Measurements from ENCODE around the gene TBC1D1. TPM values are rescaled to one million over a fixed set of nuclear protein-coding genes. Genes with fewer than 3 reads are reported as not detected.

TBC1D1 gene
- polyA plus RNA-seq, 6 donors from 2014 or later = 44.3 to 89.6 (median 62.5) TPM

- ATAC-seq (ENCODE audit: low read depth in 2 of 2) (no peak), DNase-seq (no peak)
- Mint-ChIP-seq H3K4me1 (no peaks in the 10 kb centered on the region), H3K27me3 (no peaks in the 10 kb centered on the region), H3K4me3 (no peak overlapping the region), H3K27ac (peak overlapping the region in 3 of 6 donors; percentile 9 to 93 (median 88)), H3K9me3 (no peaks in the 10 kb centered on the region), H3K36me3 (peaks cover 36 to 45% of the 10 kb centered on the region in 2 donors)
Measured at GRCh38 chr4:38099908-38100407, 209.1 kb downstream of the TBC1D1 start.

- H3K4me3 Mint-ChIP-seq = no peak overlapping the region
- H3K4me1 Mint-ChIP-seq = no peaks in the 10 kb centered on the region
- DNase-seq = no peak
- no peaks in the 10 kb centered on the region for H3K27me3 Mint-ChIP-seq
- H3K27ac Mint-ChIP-seq = peak overlapping the region in 3 of 6 donors; percentile 42 to 93 (median 49)
- ATAC-seq (ENCODE audit: low read depth in 2 of 2) = no peak
- H3K36me3 Mint-ChIP-seq = peaks cover 40% of the 10 kb centered on the region in 2 donors
- H3K9me3 Mint-ChIP-seq = no peaks in the 10 kb centered on the region
Measured at GRCh38 chr4:38100474-38101255, 209.8 kb downstream of the TBC1D1 start.

- H3K4me1 Mint-ChIP-seq = no peaks in the 10 kb centered on the region
- no peak overlapping the region for H3K4me3 Mint-ChIP-seq
- peak overlapping the region in 1 of 6 donors; percentile 19 for H3K27ac Mint-ChIP-seq
- DNase-seq (no peak), ATAC-seq (ENCODE audit: low read depth in 2 of 2) (no peak)
- H3K27me3 Mint-ChIP-seq = no peaks in the 10 kb centered on the region
- no peaks in the 10 kb centered on the region for H3K9me3 Mint-ChIP-seq
- H3K36me3 Mint-ChIP-seq = peaks cover 32 to 39% of the 10 kb centered on the region in 2 donors
Measured at GRCh38 chr4:38101563-38101962, 210.7 kb downstream of the TBC1D1 start.

GRCh38 chr4:38102957-38103588, 212.2 kb downstream of the TBC1D1 start:
- peaks cover 0 to 5% (median 0%) of the 10 kb centered on the region in 3 donors for H3K4me1 Mint-ChIP-seq
- H3K27me3 Mint-ChIP-seq = no peaks in the 10 kb centered on the region
- no peak overlapping the region for H3K27ac Mint-ChIP-seq
- DNase-seq (no peak), ATAC-seq (ENCODE audit: low read depth in 2 of 2) (no peak)
- no peaks in the 10 kb centered on the region for H3K9me3 Mint-ChIP-seq
- peaks cover 33 to 52% of the 10 kb centered on the region in 2 donors for H3K36me3 Mint-ChIP-seq
- H3K4me3 Mint-ChIP-seq = no peak overlapping the region

GRCh38 chr4:38105475-38106220, 214.8 kb downstream of the TBC1D1 start:
- H3K36me3 Mint-ChIP-seq = peaks cover 35 to 63% of the 10 kb centered on the region in 2 donors
- no peaks in the 10 kb centered on the region for H3K27me3 Mint-ChIP-seq
- no peaks in the 10 kb centered on the region for H3K9me3 Mint-ChIP-seq
- no peak for DNase-seq
- no peak overlapping the region for H3K27ac Mint-ChIP-seq
- H3K4me3 Mint-ChIP-seq = no peak overlapping the region
- ATAC-seq (ENCODE audit: low read depth in 2 of 2) = no peak
- peaks cover 0 to 5% (median 0%) of the 10 kb centered on the region in 3 donors for H3K4me1 Mint-ChIP-seq

- ATAC-seq (ENCODE audit: low read depth in 2 of 2) (no peak), DNase-seq (no peak)
- Mint-ChIP-seq H3K27me3 (no peaks in the 10 kb centered on the region), H3K27ac (peak overlapping the region in 1 of 6 donors; percentile 72), H3K4me1 (peaks cover 0 to 5% (median 0%) of the 10 kb centered on the region in 3 donors), H3K36me3 (peaks cover 34 to 63% of the 10 kb centered on the region in 2 donors), H3K4me3 (no peak overlapping the region), H3K9me3 (no peaks in the 10 kb centered on the region)
Measured at GRCh38 chr4:38106311-38106710, 215.4 kb downstream of the TBC1D1 start.

GRCh38 chr4:38106886-38107514, 216.1 kb downstream of the TBC1D1 start:
- no peak for ATAC-seq (ENCODE audit: low read depth in 2 of 2)
- H3K4me1 Mint-ChIP-seq = peaks cover 0 to 5% (median 0%) of the 10 kb centered on the region in 3 donors
- no peaks in the 10 kb centered on the region for H3K27me3 Mint-ChIP-seq
- peak overlapping the region in 4 of 6 donors; percentile 28 to 84 (median 68) for H3K27ac Mint-ChIP-seq
- DNase-seq = no peak
- peaks cover 28 to 57% of the 10 kb centered on the region in 2 donors for H3K36me3 Mint-ChIP-seq
- no peaks in the 10 kb centered on the region for H3K9me3 Mint-ChIP-seq
- no peak overlapping the region for H3K4me3 Mint-ChIP-seq

GRCh38 chr4:38107818-38108217, 216.9 kb downstream of the TBC1D1 start:
- peak overlapping the region in 3 of 6 donors; percentile 10 to 82 (median 73) for H3K27ac Mint-ChIP-seq
- H3K36me3 Mint-ChIP-seq = peaks cover 28 to 51% of the 10 kb centered on the region in 2 donors
- no peak for DNase-seq
- ATAC-seq (ENCODE audit: low read depth in 2 of 2) = no peak
- no peak overlapping the region for H3K4me3 Mint-ChIP-seq
- no peaks in the 10 kb centered on the region for H3K27me3 Mint-ChIP-seq
- H3K4me1 Mint-ChIP-seq = peaks cover 0 to 5% (median 2%) of the 10 kb centered on the region in 3 donors
- H3K9me3 Mint-ChIP-seq = no peaks in the 10 kb centered on the region

GRCh38 chr4:38109370-38109769, 218.5 kb downstream of the TBC1D1 start:
- peaks cover 0 to 2% (median 0%) of the 10 kb centered on the region in 7 donors for H3K9me3 Mint-ChIP-seq
- no peak overlapping the region for H3K4me3 Mint-ChIP-seq
- H3K27ac Mint-ChIP-seq = peak overlapping the region in 2 of 6 donors; percentile 42 to 65
- peaks cover 21 to 64% of the 10 kb centered on the region in 2 donors for H3K36me3 Mint-ChIP-seq
- no peaks in the 10 kb centered on the region for H3K27me3 Mint-ChIP-seq
- H3K4me1 Mint-ChIP-seq = peaks cover 0 to 8% (median 6%) of the 10 kb centered on the region in 3 donors
- ATAC-seq (ENCODE audit: low read depth in 2 of 2) = no peak
- no peak for DNase-seq

GRCh38 chr4:38109896-38110295, 219.0 kb downstream of the TBC1D1 start:
- DNase-seq = no peak
- ATAC-seq (ENCODE audit: low read depth in 2 of 2) = no peak
- Mint-ChIP-seq H3K27me3 (no peaks in the 10 kb centered on the region), H3K4me3 (no peak overlapping the region), H3K27ac (peak overlapping the region in 3 of 6 donors; percentile 42 to 65 (median 42)), H3K4me1 (peaks cover 0 to 11% (median 6%) of the 10 kb centered on the region in 3 donors), H3K9me3 (peaks cover 0 to 2% (median 0%) of the 10 kb centered on the region in 7 donors), H3K36me3 (peaks cover 21 to 67% of the 10 kb centered on the region in 2 donors)

GRCh38 chr4:38111024-38111423, 220.1 kb downstream of the TBC1D1 start:
- no peak for ATAC-seq (ENCODE audit: low read depth in 2 of 2)
- H3K27ac Mint-ChIP-seq = peak overlapping the region in 2 of 6 donors; percentile 41 to 45
- peaks cover 0 to 2% (median 0%) of the 10 kb centered on the region in 7 donors for H3K9me3 Mint-ChIP-seq
- DNase-seq = no peak
- no peak overlapping the region for H3K4me3 Mint-ChIP-seq
- no peaks in the 10 kb centered on the region for H3K27me3 Mint-ChIP-seq
- H3K4me1 Mint-ChIP-seq = peaks cover under 1 to 12% (median 6%) of the 10 kb centered on the region in 3 donors
- peaks cover 27 to 59% of the 10 kb centered on the region in 2 donors for H3K36me3 Mint-ChIP-seq

GRCh38 chr4:38111717-38112116, 220.8 kb downstream of the TBC1D1 start:
- Mint-ChIP-seq H3K36me3 (peaks cover 31 to 66% of the 10 kb centered on the region in 2 donors), H3K27me3 (no peaks in the 10 kb centered on the region), H3K9me3 (peaks cover 0 to 2% (median 0%) of the 10 kb centered on the region in 7 donors), H3K4me3 (no peak overlapping the region), H3K4me1 (peaks cover 5 to 12% (median 6%) of the 10 kb centered on the region in 3 donors), H3K27ac (peak overlapping the region in 2 of 6 donors; percentile 33 to 54)
- no peak for ATAC-seq (ENCODE audit: low read depth in 2 of 2)
- no peak for DNase-seq

Measured in naive B cell (primary cell).